ENCODE results near the gene POLR2H.

DNA sequence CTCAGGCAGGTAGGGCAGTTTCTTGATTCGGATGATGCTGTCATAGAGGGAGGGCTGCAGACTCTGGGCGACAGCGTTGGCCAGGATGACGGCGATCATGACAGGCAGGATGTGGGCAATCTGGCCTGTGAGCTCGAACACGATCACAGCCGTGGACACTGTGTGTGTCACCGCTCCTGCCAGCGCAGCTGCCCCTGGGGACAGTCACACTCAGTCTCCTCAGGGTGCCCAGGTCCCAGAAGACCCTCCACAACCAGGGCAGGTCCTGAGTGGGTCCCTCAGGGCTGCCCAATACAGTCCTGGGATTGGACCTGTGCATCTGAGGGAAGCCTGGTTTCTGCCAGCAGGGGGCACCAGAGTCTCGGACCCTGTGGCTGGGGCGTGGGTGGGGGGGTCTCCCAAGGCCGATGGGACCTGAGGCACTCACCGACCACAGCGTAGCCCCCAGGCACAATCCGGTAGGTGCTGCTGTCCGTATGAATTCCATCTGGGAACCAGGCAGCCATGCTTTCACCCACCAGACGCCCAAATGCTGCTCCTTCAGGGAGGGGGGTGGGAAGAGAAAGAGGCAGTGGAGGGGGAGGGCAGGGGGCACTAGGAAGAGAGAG lies 7.3 kb upstream of the POLR2H start:
- TF ChIP-seq, protein P1, sequence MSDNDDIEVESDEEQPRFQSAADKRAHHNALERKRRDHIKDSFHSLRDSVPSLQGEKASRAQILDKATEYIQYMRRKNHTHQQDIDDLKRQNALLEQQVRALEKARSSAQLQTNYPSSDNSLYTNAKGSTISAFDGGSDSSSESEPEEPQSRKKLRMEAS (CRISPR knock-in tag; IDR thresholded peaks at IDR 0.05): no peak
- TF ChIP-seq, protein P2, sequence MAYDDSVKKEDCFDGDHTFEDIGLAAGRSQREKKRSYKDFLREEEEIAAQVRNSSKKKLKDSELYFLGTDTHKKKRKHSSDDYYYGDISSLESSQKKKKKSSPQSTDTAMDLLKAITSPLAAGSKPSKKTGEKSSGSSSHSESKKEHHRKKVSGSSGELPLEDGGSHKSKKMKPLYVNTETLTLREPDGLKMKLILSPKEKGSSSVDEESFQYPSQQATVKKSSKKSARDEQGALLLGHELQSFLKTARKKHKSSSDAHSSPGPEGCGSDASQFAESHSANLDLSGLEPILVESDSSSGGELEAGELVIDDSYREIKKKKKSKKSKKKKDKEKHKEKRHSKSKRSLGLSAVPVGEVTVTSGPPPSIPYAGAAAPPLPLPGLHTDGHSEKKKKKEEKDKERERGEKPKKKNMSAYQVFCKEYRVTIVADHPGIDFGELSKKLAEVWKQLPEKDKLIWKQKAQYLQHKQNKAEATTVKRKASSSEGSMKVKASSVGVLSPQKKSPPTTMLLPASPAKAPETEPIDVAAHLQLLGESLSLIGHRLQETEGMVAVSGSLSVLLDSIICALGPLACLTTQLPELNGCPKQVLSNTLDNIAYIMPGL (CRISPR knock-in tag; IDR thresholded peaks at IDR 0.05): no peak
- TF ChIP-seq, protein P3, sequence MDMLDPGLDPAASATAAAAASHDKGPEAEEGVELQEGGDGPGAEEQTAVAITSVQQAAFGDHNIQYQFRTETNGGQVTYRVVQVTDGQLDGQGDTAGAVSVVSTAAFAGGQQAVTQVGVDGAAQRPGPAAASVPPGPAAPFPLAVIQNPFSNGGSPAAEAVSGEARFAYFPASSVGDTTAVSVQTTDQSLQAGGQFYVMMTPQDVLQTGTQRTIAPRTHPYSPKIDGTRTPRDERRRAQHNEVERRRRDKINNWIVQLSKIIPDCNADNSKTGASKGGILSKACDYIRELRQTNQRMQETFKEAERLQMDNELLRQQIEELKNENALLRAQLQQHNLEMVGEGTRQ (CRISPR knock-in tag; IDR thresholded peaks at IDR 0.05): no peak
- TF ChIP-seq HMGA2 (CRISPR knock-in tag; IDR thresholded peaks at IDR 0.05) (no peak), NFYB (CRISPR knock-in tag; conservative IDR thresholded peaks at IDR 0.05; ENCODE audit: low read depth) (0 out of 2 replicates have a peak, but pooled peaks have one; percentile 11)

All from WTC11 (cell line).